BE2C (cell line): ENCODE measurements around the gene MMD.
"Not testable (repeated sequence)": the region's sequence is repeated elsewhere in the genome, so short reads cannot be mapped to it uniquely, and the experiment has no call there.

Experiments used
- DNase-seq: peaks from one replicate; pipeline ENCODE4 v3.0.0-alpha.2; 2020
- H3K27me3 ChIP-seq: fragments of 250-450 bp; sonication (Bioruptor Pico); 2 replicates; pipeline ENCODE4 v1.5.1; 2020; ENCODE audit warnings: mild to moderate bottlenecking
- H3K36me3 ChIP-seq: fragments of 250-450 bp; sonication (Bioruptor Pico); 2 replicates; pipeline ENCODE4 v1.5.1; 2020; ENCODE audit warnings: mild to moderate bottlenecking
- H3K4me1 ChIP-seq: fragments of 250-450 bp; sonication (Bioruptor Pico); 2 replicates; pipeline ENCODE4 v1.5.1; 2020
- H3K4me3 ChIP-seq: 2 replicates; pipeline ENCODE4 v1.5.1; 2011; ENCODE audit warnings: low read depth, low read length
- H3K9me3 ChIP-seq: fragments of 250-450 bp; sonication (Bioruptor Pico); 2 replicates; pipeline ENCODE4 v1.5.1; 2020
- CTCF ChIP-seq: IDR thresholded peaks from 2 replicates; pipeline ENCODE4 v1.5.1; 2012; ENCODE audit warnings: mild to moderate bottlenecking, low read depth, low read length

Gene MMD

DNA sequence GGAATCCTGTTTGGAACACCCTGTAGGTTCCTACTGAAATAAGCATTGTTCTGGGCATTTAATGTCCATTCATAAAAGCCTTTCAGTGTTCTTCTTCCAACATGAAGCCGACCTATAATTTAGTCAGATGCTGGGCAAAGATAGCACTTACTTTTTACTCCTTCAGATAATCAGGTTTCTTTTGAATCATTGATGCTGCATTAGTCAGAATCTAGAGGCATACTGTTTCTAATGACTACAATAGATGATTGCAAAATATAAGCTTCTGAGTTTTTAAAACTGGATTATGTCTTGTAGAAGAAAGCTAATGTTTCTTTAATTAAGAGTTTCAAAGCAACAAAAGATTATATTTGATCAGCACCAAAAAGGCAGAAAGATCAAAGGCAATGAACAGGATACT lies 16.0 kb downstream of the MMD start:
- no peak for TF ChIP-seq CTCF
- no peak for DNase-seq
- peaks cover 64% of the 10 kb centered on the region for H3K36me3 ChIP-seq

GRCh38 chr17:55404197-55404596 lies 17.4 kb downstream of the MMD start:
- not testable (repeated sequence) for H3K27me3 ChIP-seq, H3K4me1 ChIP-seq, H3K4me3 ChIP-seq, H3K9me3 ChIP-seq, DNase-seq
- peaks cover 61% of the 10 kb centered on the region for H3K36me3 ChIP-seq

More for the DNA sequence above, 16.0 kb downstream of the MMD start:
- Histone ChIP-seq H3K4me3 (no peak overlapping the region), H3K9me3 (no peaks in the 10 kb centered on the region), H3K27me3 (no peaks in the 10 kb centered on the region), H3K4me1 (peaks cover 8% of the 10 kb centered on the region; the same call in 1 of the 2 replicates)

- Histone ChIP-seq H3K9me3 (no peaks in the 10 kb centered on the region), H3K4me3 (no peak overlapping the region), H3K4me1 (peaks cover 6% of the 10 kb centered on the region; the same call in 1 of the 2 replicates), H3K36me3 (peaks cover 48% of the 10 kb centered on the region), H3K27me3 (no peaks in the 10 kb centered on the region)
- no peak for DNase-seq
- no peak for TF ChIP-seq CTCF
These were observed 19.3 kb downstream of the MMD start for GRCh38 chr17:55402374-55402773.

DNA sequence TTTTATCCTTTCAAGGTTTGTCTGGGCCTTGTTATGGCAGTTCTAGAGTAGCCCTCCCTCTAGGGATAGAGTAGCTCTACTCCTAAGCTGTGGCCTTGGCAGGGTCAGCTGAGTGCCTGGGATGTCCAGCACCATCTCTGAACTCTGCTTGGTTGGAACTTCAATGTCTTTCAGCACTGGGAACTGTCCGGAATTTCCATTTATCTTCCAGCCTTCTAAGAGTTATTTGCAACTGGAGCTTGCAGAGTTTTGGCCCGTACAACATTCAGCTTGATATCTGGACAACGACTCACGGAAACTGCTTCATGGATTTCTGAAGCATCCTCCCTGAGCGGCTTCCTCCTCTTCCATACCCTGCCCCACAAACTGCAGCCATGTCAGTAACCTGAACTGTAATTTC lies 22.9 kb downstream of the MMD start:
- Histone ChIP-seq H3K4me3 (no peak overlapping the region), H3K36me3 (peaks cover 30% of the 10 kb centered on the region; the same call in 1 of the 2 replicates)
- no peak for DNase-seq

GRCh38 chr17:55395803-55396505 lies 25.7 kb downstream of the MMD start:
- Histone ChIP-seq H3K9me3 (no peaks in the 10 kb centered on the region), H3K27me3 (no peaks in the 10 kb centered on the region), H3K4me1 (no peaks in the 10 kb centered on the region), H3K36me3 (peaks cover 20% of the 10 kb centered on the region), H3K4me3 (no peak overlapping the region)
- TF ChIP-seq CTCF = no peak
- no peak for DNase-seq

More for the DNA sequence above, 22.9 kb downstream of the MMD start:
- TF ChIP-seq CTCF = no peak
- Histone ChIP-seq H3K4me1 (peaks cover 6% of the 10 kb centered on the region; the same call in 1 of the 2 replicates), H3K9me3 (no peaks in the 10 kb centered on the region), H3K27me3 (no peaks in the 10 kb centered on the region)

GRCh38 chr17:55394357-55395021 lies 27.1 kb downstream of the MMD start:
- H3K27me3 ChIP-seq = no peaks in the 10 kb centered on the region
- H3K9me3 ChIP-seq = no peaks in the 10 kb centered on the region
- DNase-seq = no peak
- peaks cover 9% of the 10 kb centered on the region for H3K36me3 ChIP-seq
- TF ChIP-seq CTCF = no peak
- no peak overlapping the region for H3K4me3 ChIP-seq
- no peaks in the 10 kb centered on the region for H3K4me1 ChIP-seq
